ENCODE results near the gene ITGBL1. TPM values are rescaled to one million over a fixed set of nuclear protein-coding genes. Genes with fewer than 3 reads are reported as not detected.

The ITGBL1 gene
- total and polyA plus RNA-seq, 3 donors from 2014 or later: 5.7 to 7.7 (median 5.8) TPM

DNA sequence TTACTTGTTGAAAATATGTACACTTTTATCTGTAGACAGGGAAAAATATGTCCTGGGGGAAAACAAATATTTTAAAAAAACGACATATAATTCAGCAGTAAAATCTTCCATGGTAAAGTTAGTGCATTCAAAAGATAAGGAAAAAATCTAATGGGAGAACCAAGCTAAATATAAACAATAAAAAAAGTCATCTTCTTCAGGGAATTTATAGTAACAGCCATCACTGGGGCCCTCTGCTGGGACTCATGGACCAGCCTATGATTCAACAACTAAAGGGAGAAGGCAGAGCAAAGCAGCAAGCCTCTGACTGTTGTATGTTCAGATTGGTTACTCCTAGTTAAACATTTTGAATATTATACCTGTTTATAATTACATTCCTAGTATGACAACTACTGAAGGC lies 93.0 kb downstream of the ITGBL1 start:
- H3K36me3 ChIP-seq (ENCODE audit: low read depth, missing control alignments): no peaks in the 10 kb centered on the region
- TF ChIP-seq, protein P1, sequence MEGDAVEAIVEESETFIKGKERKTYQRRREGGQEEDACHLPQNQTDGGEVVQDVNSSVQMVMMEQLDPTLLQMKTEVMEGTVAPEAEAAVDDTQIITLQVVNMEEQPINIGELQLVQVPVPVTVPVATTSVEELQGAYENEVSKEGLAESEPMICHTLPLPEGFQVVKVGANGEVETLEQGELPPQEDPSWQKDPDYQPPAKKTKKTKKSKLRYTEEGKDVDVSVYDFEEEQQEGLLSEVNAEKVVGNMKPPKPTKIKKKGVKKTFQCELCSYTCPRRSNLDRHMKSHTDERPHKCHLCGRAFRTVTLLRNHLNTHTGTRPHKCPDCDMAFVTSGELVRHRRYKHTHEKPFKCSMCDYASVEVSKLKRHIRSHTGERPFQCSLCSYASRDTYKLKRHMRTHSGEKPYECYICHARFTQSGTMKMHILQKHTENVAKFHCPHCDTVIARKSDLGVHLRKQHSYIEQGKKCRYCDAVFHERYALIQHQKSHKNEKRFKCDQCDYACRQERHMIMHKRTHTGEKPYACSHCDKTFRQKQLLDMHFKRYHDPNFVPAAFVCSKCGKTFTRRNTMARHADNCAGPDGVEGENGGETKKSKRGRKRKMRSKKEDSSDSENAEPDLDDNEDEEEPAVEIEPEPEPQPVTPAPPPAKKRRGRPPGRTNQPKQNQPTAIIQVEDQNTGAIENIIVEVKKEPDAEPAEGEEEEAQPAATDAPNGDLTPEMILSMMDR (IDR thresholded peaks at IDR 0.05): no peak
- no peak for TF ChIP-seq POLR2A (IDR thresholded peaks at IDR 0.05)
- DNase-seq: no peak
- 41 to 54% methylated on average over 1 of the region's 1 CpG for WGBS, 2 donors
- H3K27me3 ChIP-seq: no peaks in the 10 kb centered on the region
- H3K4me1 ChIP-seq: no peaks in the 10 kb centered on the region
- no peaks in the 10 kb centered on the region for H3K9me3 ChIP-seq
- H3K27ac ChIP-seq: no peak overlapping the region
- no peak overlapping the region for H3K4me3 ChIP-seq
- intact Hi-C loops (cut with DNase I; ENCODE audit: low total_unique reads): no loop called here

DNA sequence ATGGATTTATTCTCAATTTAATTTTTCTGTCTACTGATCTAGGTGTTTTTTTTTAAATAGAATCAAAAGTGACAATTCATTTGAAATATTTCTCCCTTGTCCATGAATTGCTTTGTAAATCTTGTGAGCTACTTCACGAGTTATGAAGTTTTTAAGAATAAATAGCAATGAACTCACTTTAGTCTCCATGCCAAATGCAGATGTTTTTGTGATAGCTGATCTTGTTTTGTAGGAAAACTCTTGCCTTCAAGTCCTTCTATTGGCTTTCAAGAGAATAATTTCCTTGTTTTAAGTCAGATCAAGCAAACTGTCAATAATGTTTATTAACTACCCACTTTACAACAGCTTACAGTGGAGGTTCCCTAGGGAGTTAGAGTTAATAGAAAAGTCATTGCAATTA lies 99.8 kb downstream of the ITGBL1 start:
- no peaks in the 10 kb centered on the region for H3K36me3 ChIP-seq (ENCODE audit: low read depth, missing control alignments)
- H3K4me1 ChIP-seq: no peaks in the 10 kb centered on the region
- no peaks in the 10 kb centered on the region for H3K27me3 ChIP-seq
- H3K4me3 ChIP-seq: no peak overlapping the region
- TF ChIP-seq, protein P1 (IDR thresholded peaks at IDR 0.05): no peak
- WGBS, 2 donors: 63 to 64% methylated on average over 1 of the region's 1 CpG
- no peaks in the 10 kb centered on the region for H3K9me3 ChIP-seq
- intact Hi-C loops (cut with DNase I; ENCODE audit: low total_unique reads): no loop called here
- H3K27ac ChIP-seq: no peak overlapping the region
- no peak for DNase-seq

DNA sequence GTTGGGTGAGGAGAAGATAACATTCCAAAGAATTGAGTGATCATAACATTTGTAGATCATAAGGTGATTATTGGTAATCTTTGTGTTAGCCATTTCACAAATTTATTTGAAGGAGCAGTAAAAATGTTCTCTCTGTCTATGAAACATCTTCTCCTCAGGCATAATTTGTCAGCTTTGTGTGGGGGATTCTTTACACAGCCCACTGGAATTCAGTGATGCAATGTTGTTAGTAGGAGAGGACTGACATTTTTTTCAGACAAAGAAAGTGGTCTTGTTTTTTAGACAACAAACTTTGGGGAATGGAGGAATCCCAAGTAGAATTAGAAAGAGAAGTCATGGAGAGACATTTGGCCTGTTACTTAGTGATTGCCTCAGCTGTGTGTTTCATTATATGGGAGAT lies 100.3 kb downstream of the ITGBL1 start:
- no peak for TF ChIP-seq POLR2A (IDR thresholded peaks at IDR 0.05)
- TF ChIP-seq, protein P1 (IDR thresholded peaks at IDR 0.05): no peak
- Histone ChIP-seq H3K9me3 (no peaks in the 10 kb centered on the region), H3K4me1 (no peaks in the 10 kb centered on the region), H3K4me3 (no peak overlapping the region), H3K27me3 (no peaks in the 10 kb centered on the region), H3K36me3 (ENCODE audit: low read depth, missing control alignments) (no peaks in the 10 kb centered on the region), H3K27ac (no peak overlapping the region)
- intact Hi-C loops (cut with DNase I; ENCODE audit: low total_unique reads): no loop called here
- DNase-seq: no peak

DNA sequence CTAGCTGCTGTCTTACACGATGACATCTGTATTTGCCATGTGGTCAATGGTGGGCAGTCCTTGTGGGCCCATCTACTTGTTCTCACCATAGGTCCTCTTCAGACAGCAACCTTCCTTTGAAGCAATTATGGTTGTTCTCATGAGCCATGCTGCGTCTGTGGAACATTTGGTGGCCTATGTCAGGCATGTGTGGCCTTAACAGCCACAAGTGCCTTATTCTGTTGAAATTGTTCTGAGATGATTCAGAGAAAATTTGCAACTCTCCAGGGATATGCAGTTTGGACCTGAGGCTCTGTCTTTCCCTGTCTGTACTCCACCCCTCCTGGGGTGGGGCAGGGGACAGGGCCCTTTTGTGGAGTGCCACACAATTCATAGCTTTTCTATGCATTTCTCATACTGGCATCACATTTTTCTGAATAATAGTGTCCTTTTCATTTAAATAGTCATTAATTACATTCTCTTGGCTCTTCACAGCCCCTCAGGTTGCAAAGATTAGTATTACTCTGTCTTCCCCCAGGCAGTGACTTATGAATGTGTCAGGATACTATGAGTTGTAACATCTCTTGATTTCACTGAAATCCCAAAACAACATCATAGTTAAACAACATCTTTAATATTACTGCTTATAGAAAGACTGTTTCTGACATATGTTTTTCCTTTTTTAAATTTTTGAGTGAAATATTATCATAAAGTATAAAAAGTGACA lies 102.1 kb downstream of the ITGBL1 start:
- DNase-seq: no peak
- 93 to 95% methylated on average over 2 of the region's 2 CpGs for WGBS, 2 donors
- Histone ChIP-seq H3K4me3 (no peak overlapping the region), H3K36me3 (ENCODE audit: low read depth, missing control alignments) (no peaks in the 10 kb centered on the region), H3K4me1 (no peaks in the 10 kb centered on the region), H3K27me3 (no peaks in the 10 kb centered on the region), H3K9me3 (no peaks in the 10 kb centered on the region), H3K27ac (no peak overlapping the region)
- TF ChIP-seq, protein P1 (IDR thresholded peaks at IDR 0.05): no peak
- no peak for TF ChIP-seq POLR2A (IDR thresholded peaks at IDR 0.05)
- intact Hi-C loops (cut with DNase I; ENCODE audit: low total_unique reads): no loop called here

DNA sequence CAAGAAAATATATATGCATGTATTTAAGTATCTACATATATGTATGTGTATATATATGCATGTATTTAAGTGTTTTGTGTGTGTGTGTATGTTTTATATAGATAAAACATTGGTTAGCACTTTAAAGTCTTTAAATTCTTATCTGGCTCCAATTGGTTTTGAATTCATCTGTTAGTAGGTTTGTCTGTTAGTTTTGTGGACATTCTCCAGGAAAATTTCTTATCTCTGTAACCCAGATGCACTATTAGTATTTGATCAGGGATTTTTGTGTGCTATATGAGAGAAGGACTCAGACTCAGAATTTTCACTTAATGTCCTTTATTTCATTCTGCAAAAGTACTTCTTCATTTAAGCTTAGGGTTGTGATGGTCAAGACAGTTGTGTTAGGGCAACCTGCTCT lies 103.1 kb downstream of the ITGBL1 start:
- no peak for TF ChIP-seq POLR2A (IDR thresholded peaks at IDR 0.05)
- TF ChIP-seq, protein P1 (IDR thresholded peaks at IDR 0.05): no peak
- no peak for DNase-seq
- no peaks in the 10 kb centered on the region for H3K9me3 ChIP-seq
- H3K27ac ChIP-seq: no peak overlapping the region
- no peaks in the 10 kb centered on the region for H3K36me3 ChIP-seq (ENCODE audit: low read depth, missing control alignments)
- intact Hi-C loops (cut with DNase I; ENCODE audit: low total_unique reads): no loop called here
- no peak overlapping the region for H3K4me3 ChIP-seq
- H3K27me3 ChIP-seq: no peaks in the 10 kb centered on the region
- H3K4me1 ChIP-seq: no peaks in the 10 kb centered on the region

All from testis (tissue), 3 donors.